Right kidney (tissue), 1 donor: ENCODE results near the gene NIPAL3.
"Not testable (repeated sequence)": the region's sequence is repeated elsewhere in the genome, so short reads cannot be mapped to it uniquely, and the experiment has no call there.

Source experiments
- DNase-seq: peaks from one replicate; pipeline ENCODE4 v3.0.0-alpha.2; 2016

The NIPAL3 gene

GRCh38 chr1:24517898-24518297 lies 102.3 kb downstream of the NIPAL3 start:
- DNase-seq = no peak

- DNase-seq = not testable (repeated sequence)
Observed at GRCh38 chr1:24520282-24520681, 104.7 kb downstream of the NIPAL3 start.
